Rectal smooth muscle tissue (tissue), 1 donor: Measurements from ENCODE around the gene GADD45B.
"Not testable (repeated sequence)": the region's sequence is repeated elsewhere in the genome, so short reads cannot be mapped to it uniquely, and the experiment has no call there.

Source experiments
- H3K27ac ChIP-seq: one replicate; pipeline ENCODE4 v1.7.0; 2013; ENCODE audit warnings: low read depth, low read length, inconsistent platforms
- H3K27me3 ChIP-seq: one replicate; pipeline ENCODE4 v1.7.0; 2013; ENCODE audit warnings: low read length; ENCODE audit not compliant: control insufficient read depth, insufficient read depth
- H3K36me3 ChIP-seq: one replicate; pipeline ENCODE4 v1.7.0; 2013; ENCODE audit warnings: low read length; ENCODE audit not compliant: control insufficient read depth, insufficient read depth
- H3K4me1 ChIP-seq: one replicate; pipeline ENCODE4 v1.7.0; 2013; ENCODE audit warnings: low read length; ENCODE audit not compliant: control insufficient read depth, insufficient read depth
- H3K4me3 ChIP-seq: one replicate; pipeline ENCODE4 v1.7.0; 2013; ENCODE audit warnings: low read length
- H3K9ac ChIP-seq: one replicate; pipeline ENCODE4 v1.7.0; 2013; ENCODE audit warnings: low read length

Gene GADD45B

DNA sequence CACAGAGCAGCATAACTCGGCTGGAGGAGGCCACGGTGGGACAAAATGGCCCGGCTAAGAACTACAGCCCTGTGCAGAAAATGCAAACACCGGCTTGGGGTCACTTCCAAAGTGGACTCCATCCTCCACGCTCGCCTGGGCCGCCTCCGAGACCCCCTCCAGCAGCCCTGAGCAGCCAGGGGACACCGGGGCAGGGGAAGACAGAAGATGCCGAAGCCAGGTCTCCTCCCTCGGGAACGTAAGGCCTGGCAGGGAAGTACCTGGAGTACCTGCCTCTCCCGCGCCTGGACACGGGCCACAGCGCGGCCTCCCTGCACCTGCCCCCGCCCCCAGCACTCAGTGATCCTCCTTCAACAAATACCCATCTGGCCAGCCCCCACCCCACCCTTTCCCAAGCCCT, 24.2 kb upstream of the GADD45B start:
- no peaks in the 10 kb centered on the region for H3K27me3 ChIP-seq
- H3K36me3 ChIP-seq, result no peaks in the 10 kb centered on the region
- H3K4me3 ChIP-seq, result no peak overlapping the region
- no peak overlapping the region for H3K9ac ChIP-seq
- H3K4me1 ChIP-seq, result no peaks in the 10 kb centered on the region
- no peak overlapping the region for H3K27ac ChIP-seq

DNA sequence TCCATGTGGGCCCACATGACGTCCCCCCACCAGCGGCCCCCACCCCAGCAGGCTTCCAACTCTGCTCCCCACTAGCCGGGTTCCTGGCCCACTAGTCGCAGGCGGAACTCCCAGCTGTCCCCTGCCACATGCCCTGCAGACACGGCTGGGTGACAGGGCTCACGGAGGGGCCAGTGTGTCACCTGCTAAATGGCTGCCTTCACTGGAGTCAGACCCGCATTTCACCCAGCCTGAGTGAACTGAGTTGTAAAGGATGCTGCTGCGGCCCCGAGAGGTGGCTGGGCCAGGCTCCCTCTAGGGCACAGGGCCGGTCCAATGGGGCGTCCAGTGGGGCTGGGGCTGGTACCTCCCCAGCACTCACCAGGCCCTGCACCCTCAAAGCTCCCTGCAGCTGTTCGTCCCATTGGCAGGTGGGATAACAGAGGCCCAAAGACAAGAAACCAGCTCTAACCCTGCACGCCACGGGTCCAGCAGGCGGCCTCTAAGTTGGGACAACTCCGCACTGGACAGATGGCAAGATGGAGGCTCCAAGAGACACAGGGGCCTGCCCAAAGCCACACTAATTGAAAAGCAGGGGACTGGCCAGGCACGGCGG, 22.4 kb upstream of the GADD45B start:
- no peaks in the 10 kb centered on the region for H3K27me3 ChIP-seq
- H3K9ac ChIP-seq, result no peak overlapping the region
- H3K4me3 ChIP-seq, result no peak overlapping the region
- H3K36me3 ChIP-seq, result no peaks in the 10 kb centered on the region
- H3K4me1 ChIP-seq, result no peaks in the 10 kb centered on the region
- H3K27ac ChIP-seq, result no peak overlapping the region

DNA sequence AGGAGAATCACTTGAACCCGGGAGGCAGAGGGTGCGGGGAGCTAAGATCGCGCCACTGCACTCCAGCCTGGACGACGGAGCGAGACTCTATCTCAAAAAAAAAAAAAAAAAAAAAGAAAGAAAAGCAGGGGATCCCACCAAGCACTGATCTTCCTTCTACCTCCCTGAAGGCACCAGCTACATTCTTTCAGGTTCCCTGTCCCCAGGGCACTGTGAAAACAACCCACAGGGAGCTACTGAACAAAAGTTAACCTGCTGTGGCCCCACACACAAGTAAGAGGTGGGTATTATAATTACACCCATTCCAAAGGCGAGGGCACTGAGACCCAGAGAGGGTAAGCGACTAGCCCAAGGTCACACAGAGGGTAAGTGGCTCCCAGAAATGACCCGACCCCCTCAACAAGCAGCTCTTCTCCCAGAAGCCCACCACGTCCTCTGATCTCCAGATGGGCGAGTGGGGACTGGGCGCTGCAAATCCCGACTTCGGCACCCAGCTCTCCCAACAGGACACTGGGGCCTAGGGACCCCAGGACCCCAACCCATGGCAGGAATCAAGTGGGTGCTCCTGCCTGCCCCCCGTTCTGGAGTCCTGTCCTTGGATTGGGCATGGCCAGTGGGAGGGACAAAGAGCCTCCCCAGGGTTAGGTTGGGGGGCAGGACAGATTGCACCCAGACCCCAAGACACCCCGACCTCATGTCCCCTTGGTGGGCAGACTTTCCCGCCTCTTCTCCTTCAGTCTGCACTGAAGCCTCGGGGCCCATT, 21.5 kb upstream of the GADD45B start:
- H3K36me3 ChIP-seq, result no peaks in the 10 kb centered on the region
- no peak overlapping the region for H3K4me3 ChIP-seq
- no peaks in the 10 kb centered on the region for H3K4me1 ChIP-seq
- H3K9ac ChIP-seq, result no peak overlapping the region
- H3K27me3 ChIP-seq, result no peaks in the 10 kb centered on the region
- H3K27ac ChIP-seq, result no peak overlapping the region

DNA sequence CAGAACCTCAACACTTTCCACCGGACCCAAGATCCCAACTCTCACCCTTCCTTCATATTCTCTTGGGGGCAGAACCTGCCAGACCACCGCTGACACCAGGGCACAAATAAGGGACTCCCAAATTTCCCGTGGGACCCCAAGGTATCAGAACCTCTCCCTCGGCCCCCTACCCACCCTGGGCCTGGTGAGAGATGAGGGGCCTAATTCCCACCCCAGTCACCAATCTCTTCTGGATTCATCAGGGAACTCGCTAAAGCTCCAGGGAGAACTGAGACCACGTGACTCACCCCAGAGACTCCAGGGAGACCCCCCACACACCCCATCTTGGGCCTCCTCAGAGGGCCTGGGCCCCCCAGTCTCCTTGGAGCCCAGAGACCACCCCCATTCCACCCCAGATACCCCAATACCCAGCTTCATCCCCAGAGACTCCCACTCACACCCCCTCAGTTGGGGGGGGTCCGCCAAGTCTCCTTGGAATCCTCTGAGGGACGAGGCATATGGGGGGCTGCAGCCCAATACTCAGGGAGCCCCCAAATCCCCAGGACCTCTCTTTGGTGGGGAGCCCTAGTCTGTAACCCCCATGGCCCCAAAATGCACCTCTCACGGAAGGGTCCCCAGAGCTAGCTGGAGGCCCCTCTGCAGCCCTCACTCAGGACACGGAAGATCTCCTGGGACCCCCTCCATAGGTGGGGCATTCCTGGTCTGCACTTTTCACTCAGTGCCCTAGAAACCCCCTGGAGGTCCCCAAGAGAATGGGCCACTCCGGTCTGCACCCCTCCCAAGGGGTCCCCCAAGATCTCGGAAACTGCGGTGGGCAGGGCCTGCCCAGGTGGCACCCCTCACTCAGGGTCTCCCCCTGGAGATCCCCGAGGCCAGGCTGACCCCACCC, 20.7 kb upstream of the GADD45B start:
- Histone ChIP-seq H3K36me3 (no peaks in the 10 kb centered on the region), H3K4me3 (peak overlapping the region; percentile 80), H3K9ac (peak overlapping the region; percentile 16), H3K27ac (no peak overlapping the region), H3K27me3 (no peaks in the 10 kb centered on the region), H3K4me1 (no peaks in the 10 kb centered on the region)

DNA sequence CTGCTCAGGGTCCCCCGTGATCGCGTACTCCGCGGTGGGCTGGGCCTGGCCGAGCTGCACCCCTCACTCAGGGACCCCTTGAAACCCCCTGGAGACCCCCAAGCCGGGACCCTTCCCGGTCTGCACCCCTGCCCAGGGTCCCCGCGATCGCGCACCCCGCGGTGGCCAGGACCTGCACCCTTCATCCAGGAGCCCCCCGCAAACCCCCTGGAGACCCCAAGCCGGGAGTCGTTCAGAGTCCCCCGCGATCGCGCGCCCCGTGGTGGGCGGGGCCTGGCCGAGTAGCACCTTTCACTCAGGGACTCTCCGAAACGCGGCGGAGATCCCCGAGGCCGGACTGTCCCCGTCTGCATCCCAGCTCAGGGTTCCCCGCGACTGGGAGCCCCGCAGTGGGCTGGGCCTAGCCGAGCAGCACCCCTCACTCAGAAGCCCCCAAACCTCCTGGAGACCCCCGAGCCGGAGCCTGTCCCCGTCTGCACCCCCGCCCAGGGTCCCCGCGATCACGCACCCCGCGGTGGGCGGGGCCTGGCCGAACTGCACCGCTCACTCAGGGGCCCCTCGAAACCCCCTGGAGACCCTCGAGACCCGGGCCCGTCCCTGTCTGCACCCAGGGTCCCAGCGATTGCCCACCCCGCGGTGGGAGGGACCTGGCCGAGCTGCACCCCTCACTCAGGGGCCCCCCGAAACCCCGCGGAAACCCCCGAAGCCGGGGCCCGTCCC, 19.9 kb upstream of the GADD45B start:
- peak overlapping the region; percentile 16 for H3K9ac ChIP-seq
- no peak overlapping the region for H3K27ac ChIP-seq
- H3K36me3 ChIP-seq, result no peaks in the 10 kb centered on the region
- peak overlapping the region; percentile 80 for H3K4me3 ChIP-seq
- H3K4me1 ChIP-seq, result no peaks in the 10 kb centered on the region
- no peaks in the 10 kb centered on the region for H3K27me3 ChIP-seq

DNA sequence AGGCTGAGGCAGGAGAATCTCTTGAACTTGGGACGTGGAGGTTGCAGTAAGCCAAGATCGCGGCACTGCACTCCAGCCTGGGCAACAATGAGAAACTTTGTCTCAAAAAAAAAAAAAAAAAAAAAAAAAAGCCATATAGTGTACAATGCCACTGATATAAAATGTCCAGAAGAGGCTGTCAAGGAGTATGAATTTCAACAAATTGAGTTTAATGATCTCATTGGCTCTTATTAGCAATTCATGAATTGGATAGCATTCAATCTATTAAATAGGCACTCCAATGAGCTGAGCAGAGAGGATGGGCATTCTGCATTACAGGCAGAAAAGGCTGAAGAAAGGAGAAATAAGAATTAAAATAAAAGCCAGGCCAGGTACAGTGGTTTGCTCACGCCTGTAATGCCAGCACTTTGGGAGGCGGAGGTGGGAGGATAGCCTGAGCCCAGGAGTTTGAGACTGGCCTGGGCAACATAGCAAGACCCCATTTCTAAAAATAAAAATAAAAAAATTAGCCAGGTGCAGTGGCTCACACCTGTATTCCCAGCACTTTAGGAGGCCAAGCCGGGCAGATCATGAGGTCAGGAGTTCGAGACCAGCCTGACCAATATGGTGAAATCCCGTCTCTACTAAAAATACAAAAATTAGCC, 18.4 kb upstream of the GADD45B start:
- H3K4me1 ChIP-seq, result no peaks in the 10 kb centered on the region
- H3K36me3 ChIP-seq, result no peaks in the 10 kb centered on the region
- H3K4me3 ChIP-seq, result peak overlapping the region; percentile 62
- no peaks in the 10 kb centered on the region for H3K27me3 ChIP-seq
- peak overlapping the region; percentile 27 for H3K27ac ChIP-seq
- H3K9ac ChIP-seq, result no peak overlapping the region

DNA sequence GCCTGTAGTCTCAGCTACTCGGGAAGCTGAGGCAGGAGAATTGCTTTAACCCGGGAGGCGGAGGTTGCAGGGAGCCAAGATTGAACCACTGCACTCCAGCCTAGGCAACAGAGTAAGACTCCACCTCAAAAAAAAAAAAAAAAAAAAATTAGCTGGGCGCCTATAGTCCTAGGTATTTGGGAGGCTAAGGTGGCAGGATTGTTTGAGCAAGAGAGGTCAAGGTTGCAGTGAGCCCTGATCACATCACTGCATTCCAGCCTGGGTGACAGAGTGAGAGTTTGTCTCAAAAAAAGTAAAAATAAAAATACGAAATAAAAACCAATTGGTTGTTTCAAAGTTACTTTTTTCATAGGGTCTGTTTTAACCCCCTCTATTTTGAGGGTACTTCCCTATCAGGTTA, 17.9 kb upstream of the GADD45B start:
- Histone ChIP-seq H3K9ac (no peak overlapping the region), H3K4me1 (no peaks in the 10 kb centered on the region), H3K4me3 (no peak overlapping the region), H3K27ac (no peak overlapping the region), H3K27me3 (peaks cover 2% of the 10 kb centered on the region), H3K36me3 (no peaks in the 10 kb centered on the region)

DNA sequence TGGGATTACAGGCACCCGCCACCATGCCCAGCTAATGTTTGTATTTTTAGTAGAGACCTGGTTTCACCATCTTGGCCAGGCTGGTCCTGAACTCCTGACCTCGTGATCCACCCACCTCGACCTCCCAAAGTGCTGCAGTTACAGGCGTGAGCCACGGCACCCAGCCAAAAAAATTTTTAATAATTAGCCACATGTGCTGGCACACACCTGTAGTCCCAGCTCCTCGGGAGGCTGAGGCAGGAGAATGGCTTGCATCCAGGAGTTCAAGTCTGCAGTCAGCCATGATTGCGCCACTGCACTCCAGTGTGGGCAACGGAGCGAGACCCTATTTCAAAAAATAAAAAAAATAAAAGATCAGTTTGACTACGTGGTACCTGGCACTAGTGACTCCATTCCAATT, 17.2 kb upstream of the GADD45B start:
- not testable (repeated sequence) for H3K4me3 ChIP-seq, H3K27ac ChIP-seq, H3K9ac ChIP-seq, H3K27me3 ChIP-seq, H3K36me3 ChIP-seq, H3K4me1 ChIP-seq

DNA sequence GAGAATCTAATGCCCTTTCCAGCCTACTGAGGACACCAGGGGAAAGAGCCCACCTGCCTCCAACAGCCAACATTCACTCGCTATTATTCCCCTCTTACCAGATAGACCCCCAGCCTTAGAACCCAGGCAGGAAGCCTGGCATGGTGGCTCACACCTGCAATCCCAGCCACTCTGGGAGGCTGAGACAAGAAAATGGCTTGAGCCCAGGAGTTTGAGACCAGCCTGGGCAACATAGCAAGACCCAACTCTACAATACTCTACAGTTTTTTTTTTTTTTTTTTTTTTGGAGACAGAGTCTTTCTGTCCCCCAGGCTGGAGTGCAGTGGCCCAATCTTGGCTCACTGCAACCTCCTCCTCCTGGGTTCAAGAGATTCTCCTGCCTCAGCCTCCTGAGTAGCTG, 15.7 kb upstream of the GADD45B start:
- Histone ChIP-seq H3K27ac (no peak overlapping the region), H3K4me1 (no peaks in the 10 kb centered on the region), H3K9ac (no peak overlapping the region), H3K27me3 (peaks cover 2% of the 10 kb centered on the region), H3K4me3 (no peak overlapping the region), H3K36me3 (no peaks in the 10 kb centered on the region)

DNA sequence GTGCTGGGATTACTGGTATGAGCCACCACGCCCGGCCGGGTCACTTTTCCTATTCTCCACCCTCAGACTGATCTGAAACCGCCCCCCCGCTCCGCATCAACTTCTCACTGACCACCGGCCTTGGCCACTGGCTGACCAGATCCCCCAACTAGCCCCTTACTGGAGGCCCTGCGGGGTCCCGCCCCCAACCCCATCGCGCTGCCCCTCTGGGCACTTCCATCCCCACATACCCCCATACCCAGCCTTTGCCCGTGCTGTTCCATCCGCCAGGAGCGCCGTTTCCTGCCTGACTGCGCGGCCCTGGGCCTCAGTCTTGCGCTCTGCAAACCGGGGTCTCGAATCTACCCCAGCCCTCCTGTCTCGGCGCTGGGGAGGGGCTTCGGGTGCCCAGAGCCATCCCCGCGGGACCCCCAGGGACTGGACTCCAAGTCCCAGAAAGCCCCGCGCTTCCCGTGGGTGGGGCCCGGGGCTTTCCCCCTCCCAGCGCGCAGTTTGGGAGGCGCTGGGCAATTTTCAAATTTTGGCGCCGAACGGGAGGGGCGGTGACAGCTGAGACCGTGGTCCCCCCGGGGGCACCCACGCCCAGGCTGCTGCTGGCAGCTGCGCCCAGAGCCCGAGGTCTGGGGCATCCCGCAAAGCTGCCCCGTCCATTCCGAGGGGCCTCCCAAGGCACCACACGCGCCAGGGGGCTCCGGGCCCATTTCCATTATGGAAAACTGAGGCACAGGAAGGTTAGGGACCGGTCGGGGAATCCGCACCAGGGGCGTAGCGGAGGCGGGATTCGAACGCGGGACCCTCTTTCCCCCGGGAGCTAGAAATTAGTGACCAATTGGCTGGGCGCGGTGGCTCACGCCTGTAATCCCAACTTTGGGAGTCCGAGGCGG, 13.9 kb upstream of the GADD45B start:
- H3K27me3 ChIP-seq, result peaks cover 2% of the 10 kb centered on the region
- peak overlapping the region; percentile 27 for H3K9ac ChIP-seq
- H3K36me3 ChIP-seq, result no peaks in the 10 kb centered on the region
- H3K4me3 ChIP-seq, result peak overlapping the region; percentile 73
- H3K4me1 ChIP-seq, result no peaks in the 10 kb centered on the region
- H3K27ac ChIP-seq, result no peak overlapping the region
